ACC112 (cell line): ENCODE data around the gene TUBGCP4.

Experiments
- H2AFZ ChIP-seq: fragments of 200-600 bp; sonication (generic); one replicate; pipeline ENCODE4 v1.6.0; 2017; ENCODE audit warnings: antibody characterized with exemption, low read length; ENCODE audit not compliant: unreplicated experiment
- H3K27ac ChIP-seq: fragments of 200-600 bp; sonication (generic); 2 replicates; pipeline ENCODE4 v1.5.1; 2014; ENCODE audit warnings: low read depth, mild to moderate bottlenecking, antibody characterized with exemption, low read length, moderate library complexity
- H3K27me3 ChIP-seq: fragments of 200-600 bp; sonication (generic); 2 replicates; pipeline ENCODE4 v1.6.1; 2014; ENCODE audit warnings: mild to moderate bottlenecking, antibody characterized with exemption, low read length, moderate library complexity, mixed read lengths; ENCODE audit not compliant: insufficient read depth
- H3K36me3 ChIP-seq: fragments of 200-600 bp; sonication (generic); 2 replicates; pipeline ENCODE4 v1.6.1; 2016; ENCODE audit warnings: mild to moderate bottlenecking, antibody characterized with exemption, low read length, moderate library complexity, mixed read lengths; ENCODE audit not compliant: insufficient read depth
- H3K4me1 ChIP-seq: fragments of 200-600 bp; sonication (generic); one replicate; pipeline ENCODE4 v1.6.1; 2016; ENCODE audit warnings: low read length, mixed read lengths; ENCODE audit not compliant: insufficient read depth, unreplicated experiment, control insufficient read depth
- H3K4me3 ChIP-seq: fragments of 200-600 bp; sonication (generic); 2 replicates; pipeline ENCODE4 v1.5.1; 2014; ENCODE audit warnings: mild to moderate bottlenecking, low read depth, low read length
- H3K79me2 ChIP-seq: fragments of 200-600 bp; sonication (generic); one replicate; pipeline ENCODE4 v1.6.0; 2016; ENCODE audit warnings: low read length; ENCODE audit not compliant: control insufficient read depth, unreplicated experiment, insufficient read depth

TUBGCP4 gene

GRCh38 chr15:43433165-43433564, 62.3 kb downstream of the TUBGCP4 start:
- Histone ChIP-seq H3K27me3 (no peaks in the 10 kb centered on the region), H3K79me2 (no peaks in the 10 kb centered on the region), H3K27ac (no peak overlapping the region), H3K4me3 (no peak overlapping the region), H2AFZ (no peak overlapping the region), H3K4me1 (no peaks in the 10 kb centered on the region), H3K36me3 (peaks cover 29% of the 10 kb centered on the region)

GRCh38 chr15:43433661-43434303, 62.9 kb downstream of the TUBGCP4 start:
- peaks cover 29% of the 10 kb centered on the region for H3K36me3 ChIP-seq
- H2AFZ ChIP-seq: no peak overlapping the region
- no peaks in the 10 kb centered on the region for H3K79me2 ChIP-seq
- H3K27ac ChIP-seq: no peak overlapping the region
- H3K4me3 ChIP-seq: no peak overlapping the region
- H3K27me3 ChIP-seq: no peaks in the 10 kb centered on the region
- no peaks in the 10 kb centered on the region for H3K4me1 ChIP-seq

GRCh38 chr15:43434446-43434845, 63.5 kb downstream of the TUBGCP4 start:
- H3K27me3 ChIP-seq: no peaks in the 10 kb centered on the region

GRCh38 chr15:43436395-43436794, 65.5 kb downstream of the TUBGCP4 start:
- H3K4me3 ChIP-seq: no peak overlapping the region
- no peak overlapping the region for H3K27ac ChIP-seq
- H3K36me3 ChIP-seq: peaks cover 26% of the 10 kb centered on the region
- peaks cover 8% of the 10 kb centered on the region for H3K4me1 ChIP-seq
- H3K27me3 ChIP-seq: no peaks in the 10 kb centered on the region
- H2AFZ ChIP-seq: no peak overlapping the region
- H3K79me2 ChIP-seq: no peaks in the 10 kb centered on the region

More at GRCh38 chr15:43434446-43434845, 63.5 kb downstream of the TUBGCP4 start:
- no peaks in the 10 kb centered on the region for H3K79me2 ChIP-seq
- no peak overlapping the region for H2AFZ ChIP-seq
- H3K4me1 ChIP-seq: no peaks in the 10 kb centered on the region
- no peak overlapping the region for H3K27ac ChIP-seq
- H3K4me3 ChIP-seq: no peak overlapping the region
- peaks cover 29% of the 10 kb centered on the region for H3K36me3 ChIP-seq

GRCh38 chr15:43439268-43439667, 68.4 kb downstream of the TUBGCP4 start:
- H3K27ac ChIP-seq: no peak overlapping the region
- peaks cover 13% of the 10 kb centered on the region for H3K36me3 ChIP-seq
- no peak overlapping the region for H3K4me3 ChIP-seq
- no peak overlapping the region for H2AFZ ChIP-seq
- no peaks in the 10 kb centered on the region for H3K79me2 ChIP-seq
- peaks cover 9% of the 10 kb centered on the region for H3K4me1 ChIP-seq
- H3K27me3 ChIP-seq: no peaks in the 10 kb centered on the region

GRCh38 chr15:43440721-43441281, 69.9 kb downstream of the TUBGCP4 start:
- peak overlapping the region; percentile 94 for H3K27ac ChIP-seq
- no peaks in the 10 kb centered on the region for H3K79me2 ChIP-seq
- H3K27me3 ChIP-seq: no peaks in the 10 kb centered on the region
- peaks cover 16% of the 10 kb centered on the region for H3K36me3 ChIP-seq
- H3K4me1 ChIP-seq: peaks cover 9% of the 10 kb centered on the region
- H2AFZ ChIP-seq: no peak overlapping the region
- no peak overlapping the region for H3K4me3 ChIP-seq

- no peak overlapping the region for H2AFZ ChIP-seq
- no peaks in the 10 kb centered on the region for H3K79me2 ChIP-seq
- peak overlapping the region; percentile 94 for H3K27ac ChIP-seq
- peaks cover 18% of the 10 kb centered on the region for H3K36me3 ChIP-seq
- no peaks in the 10 kb centered on the region for H3K27me3 ChIP-seq
- peaks cover 9% of the 10 kb centered on the region for H3K4me1 ChIP-seq
- no peak overlapping the region for H3K4me3 ChIP-seq
These were observed 70.4 kb downstream of the TUBGCP4 start for GRCh38 chr15:43441316-43441715.

- H3K4me1 ChIP-seq: peaks cover 1% of the 10 kb centered on the region
- no peak overlapping the region for H3K27ac ChIP-seq
- H3K4me3 ChIP-seq: no peak overlapping the region
- H3K27me3 ChIP-seq: no peaks in the 10 kb centered on the region
- peaks cover 8% of the 10 kb centered on the region for H3K36me3 ChIP-seq
- no peak overlapping the region for H2AFZ ChIP-seq
- peaks cover 4% of the 10 kb centered on the region for H3K79me2 ChIP-seq
These were observed 75.4 kb downstream of the TUBGCP4 start for GRCh38 chr15:43446344-43446743.

- Histone ChIP-seq H2AFZ (no peak overlapping the region), H3K4me1 (no peaks in the 10 kb centered on the region), H3K36me3 (peaks cover 6% of the 10 kb centered on the region; the same call in 1 of the 2 replicates), H3K79me2 (peaks cover 7% of the 10 kb centered on the region), H3K27ac (no peak overlapping the region), H3K27me3 (no peaks in the 10 kb centered on the region), H3K4me3 (no peak overlapping the region)
These were observed 79.1 kb downstream of the TUBGCP4 start for GRCh38 chr15:43449981-43450380.
